NCI-H2196 (cell line): ENCODE measurements around the gene IL7R.

Experiments
- DNase-seq: peaks from one replicate; lab custom pipeline; 2025; ENCODE audit not compliant: unreplicated experiment; lab: John Stamatoyannopoulos, UW

IL7R gene

GRCh38 chr5:35903631-35904203 lies 47.0 kb downstream of the IL7R start:
- no peak for DNase-seq

- no peak for DNase-seq
Observed at GRCh38 chr5:35904443-35905132, 47.9 kb downstream of the IL7R start.

DNA sequence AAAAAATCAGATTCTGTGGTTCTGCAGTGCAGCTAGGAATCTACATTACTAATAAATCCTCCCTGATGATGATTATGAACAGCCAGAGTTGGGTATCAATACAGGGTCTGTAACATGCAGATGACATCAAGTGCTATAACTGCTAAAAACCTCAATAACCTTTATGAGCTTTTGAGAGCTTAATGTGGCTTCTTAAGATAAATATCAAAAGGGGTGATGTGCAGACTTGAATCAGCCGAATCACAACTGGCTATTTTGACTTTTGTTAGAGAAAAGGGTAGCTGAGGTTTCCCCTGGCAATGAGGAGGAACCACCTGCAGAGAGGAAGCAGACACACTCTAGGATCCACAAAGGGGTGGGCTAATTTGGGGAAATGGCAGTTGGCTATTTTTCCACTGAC lies 51.5 kb downstream of the IL7R start:
- no peak for DNase-seq

GRCh38 chr5:35908814-35909213 lies 52.1 kb downstream of the IL7R start:
- no peak for DNase-seq

DNA sequence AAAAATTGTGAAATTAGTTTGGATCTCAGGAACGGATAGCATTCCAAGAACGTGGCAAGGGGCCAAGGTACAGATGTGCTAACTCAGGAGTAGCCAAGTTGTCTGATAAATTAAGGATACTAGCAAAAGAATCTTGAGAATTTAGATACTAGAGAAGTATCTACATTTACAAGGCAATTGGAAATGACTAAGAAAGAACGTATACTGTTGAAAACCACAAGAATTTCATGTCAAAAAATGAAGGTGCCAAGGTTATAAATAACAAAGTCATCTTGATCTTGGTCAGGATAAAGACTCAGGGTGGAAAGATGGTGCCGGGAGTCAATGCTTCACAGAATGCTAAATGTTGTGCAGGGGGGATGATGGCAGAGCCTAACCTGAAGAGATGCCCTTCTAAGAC lies 62.5 kb downstream of the IL7R start:
- DNase-seq: no peak

- no peak for DNase-seq
Observed at GRCh38 chr5:35920890-35921289, 64.2 kb downstream of the IL7R start.

DNA sequence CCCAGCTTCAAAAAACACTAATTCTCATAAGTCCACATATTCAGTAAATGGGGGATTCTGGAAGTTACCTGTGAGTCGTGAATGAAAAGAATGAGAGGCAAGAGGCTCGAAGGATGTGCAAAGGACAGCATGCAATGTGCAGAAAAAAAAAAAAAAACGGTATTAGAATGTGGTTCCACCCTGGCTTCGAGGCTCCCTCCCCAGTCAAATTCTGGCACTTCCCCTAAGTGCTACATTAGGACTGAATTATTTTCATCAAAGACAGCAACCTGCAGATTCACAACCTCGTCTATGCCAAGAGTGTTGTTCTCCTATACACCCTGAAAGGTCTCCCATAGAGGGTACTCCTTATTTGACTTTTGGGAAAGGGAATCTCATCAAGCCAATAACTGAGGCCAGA lies 65.2 kb downstream of the IL7R start:
- DNase-seq: no peak

GRCh38 chr5:35922468-35922867 lies 65.8 kb downstream of the IL7R start:
- no peak for DNase-seq

DNA sequence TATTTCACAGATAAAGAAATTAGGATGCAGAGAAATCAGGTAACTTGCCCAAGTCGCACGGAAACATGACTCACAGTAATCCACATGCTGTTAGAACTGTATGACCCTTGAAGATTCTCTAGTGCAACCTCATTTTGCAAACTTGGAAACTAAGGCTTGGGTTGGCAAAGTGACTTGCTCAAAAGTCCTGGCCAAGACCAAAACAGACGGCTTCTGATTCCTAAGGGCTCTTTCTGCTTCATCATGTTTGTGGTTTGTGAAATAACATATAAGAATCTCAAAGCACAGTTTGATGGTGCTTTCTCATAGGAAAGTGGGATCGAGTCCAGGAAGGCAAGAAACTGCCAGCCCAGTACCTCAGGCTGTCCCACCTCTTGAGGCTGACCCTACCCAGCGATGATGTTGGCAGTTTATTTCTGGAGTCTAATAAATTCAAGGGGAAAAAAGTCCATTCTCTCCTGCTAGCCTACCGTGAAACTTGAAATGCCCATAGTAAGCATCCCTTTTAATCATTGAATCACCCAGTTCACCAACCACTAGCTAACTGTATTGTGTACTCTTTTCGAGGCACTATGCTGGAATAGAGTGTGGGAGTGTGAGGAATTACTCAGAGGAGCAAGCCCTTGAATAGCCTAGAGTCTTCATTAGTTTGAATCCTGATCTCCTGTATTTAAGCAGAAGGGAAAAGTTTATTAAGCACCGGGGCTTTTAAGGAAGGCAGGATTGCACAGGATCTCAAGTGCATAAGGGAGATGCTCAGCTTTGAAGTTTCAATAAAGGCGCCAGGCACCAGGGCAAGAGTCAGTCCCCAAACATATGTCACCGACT lies 67.6 kb downstream of the IL7R start:
- no peak for DNase-seq

- DNase-seq: peak; percentile 47
Observed at GRCh38 chr5:35924950-35925722, 68.4 kb downstream of the IL7R start.

DNA sequence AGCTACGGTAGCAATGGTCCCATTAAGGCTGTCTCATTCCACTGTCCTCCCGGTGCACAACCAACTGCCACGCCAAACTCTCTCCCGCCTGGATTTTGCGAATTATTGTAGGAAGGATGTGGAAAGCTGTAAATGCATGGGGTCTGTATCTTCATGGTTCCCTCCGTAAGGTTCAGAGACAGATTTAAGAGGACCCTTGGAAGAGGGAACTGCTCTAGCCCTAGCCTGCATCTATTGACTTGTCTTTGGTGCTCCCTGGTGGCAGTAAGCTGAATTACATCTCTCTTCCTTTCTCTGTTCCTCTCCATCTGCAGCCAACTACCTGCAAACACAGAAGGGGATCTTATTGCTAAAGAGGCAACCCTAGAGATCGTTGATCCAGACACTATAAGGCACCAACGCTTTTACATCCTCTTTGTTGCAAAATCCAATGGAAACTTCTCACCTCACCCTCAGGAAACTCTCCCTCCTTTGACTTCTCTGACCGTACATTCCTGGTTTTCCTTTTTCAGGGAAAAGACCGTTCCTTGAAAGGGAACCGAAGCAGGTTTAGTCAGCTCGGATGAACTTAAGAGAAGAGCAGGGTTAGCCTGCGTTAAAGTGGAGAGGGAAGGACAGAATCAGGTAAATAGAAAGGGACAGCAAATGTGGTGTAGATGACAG lies 69.8 kb downstream of the IL7R start:
- peak; percentile 61 for DNase-seq
